Measurements from ENCODE around the gene PXMP2.
"Not testable (repeated sequence)": the region's sequence is repeated elsewhere in the genome, so short reads cannot be mapped to it uniquely, and the experiment has no call there.

PXMP2 gene

DNA sequence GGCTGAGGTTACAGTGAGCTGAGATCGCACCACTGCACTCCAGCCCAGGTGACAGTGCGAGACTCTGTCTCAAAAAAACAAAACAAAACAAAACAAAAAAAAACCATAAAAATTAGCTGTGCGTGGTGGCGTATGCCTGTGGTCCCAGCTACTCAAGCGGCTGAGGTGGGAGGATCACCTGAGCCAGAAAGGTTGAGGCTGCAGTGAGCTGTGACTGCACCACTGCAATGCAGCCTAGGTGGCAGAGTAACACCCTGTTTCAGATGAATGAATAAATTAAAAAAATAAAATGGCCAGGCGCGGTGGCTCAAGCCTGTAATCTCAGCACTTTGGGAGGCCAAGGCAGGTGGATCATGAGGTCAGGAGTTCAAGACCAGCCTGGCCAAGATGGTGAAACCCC lies 66.3 kb downstream of the PXMP2 start:
- DNase-seq (ENCODE audit: low spot score), result not testable (repeated sequence)

DNA sequence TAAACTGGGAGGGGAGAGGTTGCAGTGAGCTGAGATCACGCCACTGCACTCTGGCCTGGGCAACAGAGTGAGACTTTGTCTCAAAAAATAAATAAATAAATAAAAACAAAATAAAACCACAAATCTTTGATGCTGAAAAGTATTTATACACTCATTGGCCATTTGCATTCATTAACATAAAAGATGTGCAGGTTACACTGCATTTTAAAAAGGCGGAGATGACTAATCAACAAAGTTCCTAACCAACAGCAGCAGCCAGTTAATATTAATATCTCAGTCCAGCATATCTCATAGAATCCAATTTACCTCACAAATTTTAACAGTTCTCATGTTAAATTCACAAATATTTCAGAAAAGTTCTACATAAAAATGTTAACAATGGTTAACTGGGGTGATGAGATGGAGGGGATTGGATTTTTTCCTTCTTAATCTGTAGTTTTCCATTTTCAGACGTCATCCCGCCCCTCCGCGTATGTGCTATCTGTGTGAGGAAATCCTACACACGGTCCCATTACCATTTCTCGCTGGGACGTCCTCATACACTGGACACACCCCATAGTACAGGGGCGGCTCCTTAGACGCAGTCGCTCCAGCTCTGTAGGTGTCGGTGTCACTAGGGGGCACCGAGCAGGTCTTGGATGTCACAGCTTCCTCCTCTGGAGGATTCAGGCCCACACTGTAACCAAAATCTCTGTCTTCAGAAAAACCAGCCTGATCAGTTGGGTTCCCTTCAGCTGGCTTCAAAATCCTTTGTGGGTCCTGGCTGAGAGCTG lies 67.0 kb downstream of the PXMP2 start:
- DNase-seq (ENCODE audit: low spot score), result no peak
